GM12878 (cell line): Measurements from ENCODE around the gene TPCN1. TPM values are rescaled to one million over a fixed set of nuclear protein-coding genes. Genes with fewer than 3 reads are reported as not detected.

Experiments
- ATAC-seq: fragments of 200-7000 bp; cut with Tn5 transposase; 3 replicates; pipeline ENCODE4 v1.9.1; 2020; ENCODE audit warnings: mild to moderate bottlenecking, moderate library complexity
- BruUV-seq: library from RNA; stranded (reverse); fragments of 400-500 nt; replicated peaks from 2 replicates; lab custom pipeline; 2021; lab: Mats Ljungman, UMichigan
- CTCF ChIA-PET: fragments of 300-600 bp; sonication (Branson Sonifier 250); formaldehyde crosslinking; extraction: SDS; loops from one replicate; lab custom pipeline; 2021; ENCODE audit warnings: inconsistent platforms; lab: Yijun Ruan, JAX
- POLR2A ChIA-PET: fragments of 350-600 bp; formaldehyde crosslinking; extraction: SDS; loops from one replicate; lab custom pipeline; 2021; ENCODE audit warnings: inconsistent platforms; lab: Charles Lee
- RAD21 ChIA-PET: fragments of 300-600 bp; sonication (Branson Sonifier 250); formaldehyde crosslinking; loops from one replicate; lab custom pipeline; 2023; ENCODE audit warnings: antibody characterized with exemption; ENCODE audit not compliant: unreplicated experiment; lab: Charles Lee
- SMC1A ChIA-PET: fragments of 300-600 bp; sonication (Branson Sonifier 250); formaldehyde crosslinking; loops from one replicate; lab custom pipeline; 2023; ENCODE audit not compliant: unreplicated experiment, uncharacterized antibody; lab: Charles Lee
- DNase-seq: peaks from one replicate; pipeline ENCODE4 v3.0.0-alpha.2; 2011; ENCODE audit warnings: low read depth, low spot score
- FAIRE-seq: peaks from 3 replicates; lab custom pipeline; 2011; peaks lifted over from hg19 to GRCh38; lab: Jason Lieb, UNC
- H2AFZ ChIP-seq: 2 replicates; pipeline ENCODE4 v1.6.0; 2011; ENCODE audit warnings: low read depth, low read length, control low read depth; ENCODE audit not compliant: control insufficient read depth
- H3K27ac ChIP-seq: 2 replicates; pipeline ENCODE4 v1.5.1; 2011; ENCODE audit warnings: control low read depth; ENCODE audit not compliant: control insufficient read depth, insufficient read depth
- H3K27me3 ChIP-seq, 2 experiments: replicated peaks in 1 of 2; 2 replicates each; pipeline versions ENCODE4 v1.6.0 to v1.6.1; 2011; ENCODE audit warnings: low read length in 1 of 2; ENCODE audit not compliant: control insufficient read depth in 2 of 2, insufficient read depth in 2 of 2
- H3K36me3 ChIP-seq, 2 experiments: 2 replicates each; pipeline ENCODE4 v1.5.1; 2011; ENCODE audit warnings: low read length in 1 of 2; ENCODE audit not compliant: control insufficient read depth in 2 of 2, insufficient read depth in 2 of 2
- H3K4me1 ChIP-seq: 2 replicates; pipeline ENCODE4 v1.6.1; 2011; ENCODE audit warnings: mild to moderate bottlenecking, low read length, moderate library complexity, mixed read lengths; ENCODE audit not compliant: control insufficient read depth, insufficient read depth
- H3K4me2 ChIP-seq: 2 replicates; pipeline ENCODE4 v1.6.0; 2011; ENCODE audit warnings: control low read depth; ENCODE audit not compliant: control insufficient read depth, insufficient read depth
- H3K4me3 ChIP-seq: fragments of 200-600 bp; sonication (generic); 2 replicates; pipeline ENCODE4 v1.5.1; 2016
- H3K79me2 ChIP-seq: 2 replicates; pipeline ENCODE4 v1.6.0; 2011; ENCODE audit warnings: low read length; ENCODE audit not compliant: control insufficient read depth, insufficient read depth
- H3K9ac ChIP-seq: 2 replicates; pipeline ENCODE4 v1.8.0; 2011; ENCODE audit warnings: low read length, control low read depth, mixed read lengths; ENCODE audit not compliant: control insufficient read depth, insufficient read depth
- H3K9me3 ChIP-seq: replicated peaks from 3 replicates; pipeline ENCODE4 v1.5.1; 2011; ENCODE audit warnings: mild to moderate bottlenecking, low read length; ENCODE audit not compliant: control insufficient read depth, insufficient read depth
- H4K20me1 ChIP-seq: 2 replicates; pipeline ENCODE4 v1.6.0; 2011; ENCODE audit not compliant: control insufficient read depth, insufficient read depth
- CBX3 ChIP-seq: fragments of 200-600 bp; sonication (generic); IDR thresholded peaks from 2 replicates; pipeline ENCODE4 v1.6.1; 2016; ENCODE audit warnings: low read depth, borderline replicate concordance
- JUND ChIP-seq: IDR thresholded peaks from 2 replicates; pipeline ENCODE4 v1.6.1; 2012; ENCODE audit warnings: low read depth, mild to moderate bottlenecking, low read length, improper control_type of control experiment, moderate library complexity
- NRF1 ChIP-seq: conservative IDR thresholded peaks from 2 replicates; pipeline ENCODE4 v1.6.1; 2011; ENCODE audit warnings: mild to moderate bottlenecking, low read depth, low read length, improper control_type of control experiment
- PML ChIP-seq: IDR thresholded peaks from 2 replicates; pipeline ENCODE4 v1.6.1; 2012; ENCODE audit warnings: low read length, inconsistent platforms
- SREBF2 ChIP-seq: IDR thresholded peaks from 2 replicates; pipeline ENCODE4 v1.6.1; 2012; ENCODE audit warnings: mild to moderate bottlenecking, low read length
- TARDBP ChIP-seq: IDR thresholded peaks from 2 replicates; pipeline ENCODE4 v1.6.1; 2016; ENCODE audit warnings: borderline replicate concordance
- ZNF24 ChIP-seq: fragments of 450-650 bp; IDR thresholded peaks from 2 replicates; pipeline ENCODE4 v1.6.1; 2017; ENCODE audit warnings: antibody characterized with exemption, mild to moderate bottlenecking
- WGBS: methylation state at CpG from one replicate; pipeline ENCODE4 v1.1.6; 2016; ENCODE audit warnings: low lambda C conversion rate; ENCODE audit not compliant: insufficient replicate concordance, insufficient coverage; ENCODE audit errors: missing lambda C conversion rate; 5-methylcytosine and 5-hydroxymethylcytosine counted together
- in situ Hi-C: fragments of 300-500 bp; cut with MboI; formaldehyde crosslinking; loops from 9 replicates; pipeline ENCODE4 v1.14.3; 2018; ENCODE audit warnings: mixed read lengths
- intact Hi-C: fragments of 100-400 bp; cut with micrococcal nuclease; formaldehyde crosslinking; loops from one replicate; pipeline ENCODE4 v1.14.2; 2022; ENCODE audit not compliant: unreplicated experiment
- polyA plus RNA-seq, 11 experiments: library from polyadenylated mRNA; depleted of rRNA in 4 of 11; unstranded in 6 of 11; stranded (reverse) in 5 of 11; fragments of >200 nt; fragmentation: Nextera tagmentation in 4 of 11; fragmentation: Illumina TruSeq in 1 of 11; extraction: Ambion mirVana in 4 of 11; extraction: Trizol in 1 of 11; gene quantifications; 1 replicate in 1 of 11; 2 replicates in 10 of 11; pipeline versions ENCODE4 v1.2.1 to v1.2.3, GENCODE V29; 2011 to 2016; ENCODE audit warnings: inconsistent platforms in 2 of 11, missing spikeins in 2 of 11, low read depth in 1 of 11
- total RNA-seq, 4 experiments: library from RNA; depleted of rRNA in 3 of 4; stranded (reverse); fragments of >200 nt in 3 of 4; fragmentation: Illumina TruSeq in 1 of 4; extraction: Trizol in 1 of 4; gene quantifications; 2 replicates each; pipeline versions ENCODE4 v1.2.1 to v1.2.3, GENCODE V29; 2013 to 2021

Gene TPCN1
- total and polyA plus RNA-seq, 10 of the 15 experiments (the other 5 are each of a cell fraction or from before 2014, with no cell fraction given) = 0.79 to 30.9 (median 19.4) TPM

DNA sequence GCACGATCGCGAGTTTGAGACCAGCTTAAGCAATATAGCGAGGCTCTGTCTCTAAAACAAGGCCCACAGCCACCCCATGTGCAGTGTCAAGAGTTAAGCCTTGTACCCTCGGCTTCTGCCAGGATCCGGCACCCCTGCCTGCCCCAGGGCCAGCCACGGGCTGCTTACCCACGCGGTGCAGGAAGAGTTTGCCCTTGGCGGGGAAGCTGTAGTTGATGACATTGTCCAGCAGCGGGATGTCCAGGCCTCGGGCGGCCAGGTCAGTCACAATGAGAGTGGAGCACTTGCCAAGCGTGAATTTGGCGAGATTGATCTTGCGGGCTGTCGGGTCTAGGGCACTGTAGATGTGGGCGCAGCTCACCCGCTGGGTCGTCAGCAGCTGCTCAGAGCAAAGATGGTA, 49.1 kb upstream of the TPCN1 start:
- over 99% methylated on average over 18 of the region's 20 CpGs for whole genome bisulfite sequencing
- H3K9me3 ChIP-seq = peaks cover 2% of the 10 kb centered on the region; the same call in 1 of the 3 replicates
- TF ChIP-seq JUND = no peak
- no peak for TF ChIP-seq PML
- no peak for TF ChIP-seq NRF1
- TF ChIP-seq CBX3 = no peak
- no peak for TF ChIP-seq SREBF2
- no peak for TF ChIP-seq TARDBP
- TF ChIP-seq ZNF24 = no peak
- POLR2A ChIA-PET = interaction anchor here (0.8 to 1.4 kb wide), 2 partner anchors 58 to 86 kb away, joined by 3 to 5 read pairs; no protein-coding TSS in a partner anchor
- RAD21 ChIA-PET = interaction anchor here (0.8 to 4.3 kb wide), 9 partner anchors 15 to 272 kb away, joined by 3 to 29 read pairs (median 10); no protein-coding TSS in a partner anchor
- ATAC-seq (no peak), DNase-seq (no peak), FAIRE-seq (no peak)
- no peak overlapping the region for H3K9ac ChIP-seq
- SMC1A ChIA-PET = interaction anchor here (0.9 to 6.8 kb wide), 10 partner anchors 8 to 271 kb away, joined by 3 to 66 read pairs (median 7); partner anchors contain the start of gene DDX54
- H4K20me1 ChIP-seq = no peaks in the 10 kb centered on the region
- intact Hi-C loops = loop anchor here (5.0 kb wide), 2 partner anchors 180 to 270 kb away; no protein-coding TSS in a partner anchor
- peaks cover 38 to 39% of the 10 kb centered on the region in 2 experiments for H3K36me3 ChIP-seq
- CTCF ChIA-PET = interaction anchor here (0.8 to 10.5 kb wide), 24 partner anchors 11 to 272 kb away, joined by 3 to 102 read pairs (median 10); partner anchors contain the start of genes CFAP73, DDX54 and RITA1
- no peak overlapping the region for H3K4me3 ChIP-seq
- H3K79me2 ChIP-seq = no peaks in the 10 kb centered on the region
- no peaks in the 10 kb centered on the region for H3K27me3 ChIP-seq
- in situ Hi-C loops = no loop called here
- H2AFZ ChIP-seq = no peak overlapping the region
- H3K27ac ChIP-seq = no peak overlapping the region
- no TSS peak for BruUV-seq
- H3K4me2 ChIP-seq = no peak overlapping the region
- peaks cover 19% of the 10 kb centered on the region for H3K4me1 ChIP-seq
